GM12878 (cell line): ENCODE results near the gene AADAT. TPM values are rescaled to one million over a fixed set of nuclear protein-coding genes. Genes with fewer than 3 reads are reported as not detected.

Source experiments
- ATAC-seq: fragments of 200-7000 bp; cut with Tn5 transposase; 3 replicates; pipeline ENCODE4 v1.9.1; 2020; ENCODE audit warnings: mild to moderate bottlenecking, moderate library complexity
- BruUV-seq: library from RNA; stranded (reverse); fragments of 400-500 nt; replicated peaks from 2 replicates; lab custom pipeline; 2021; lab: Mats Ljungman, UMichigan
- CTCF ChIA-PET: fragments of 300-600 bp; sonication (Branson Sonifier 250); formaldehyde crosslinking; extraction: SDS; loops from one replicate; lab custom pipeline; 2021; ENCODE audit warnings: inconsistent platforms; lab: Yijun Ruan, JAX
- POLR2A ChIA-PET: fragments of 350-600 bp; formaldehyde crosslinking; extraction: SDS; loops from one replicate; lab custom pipeline; 2021; ENCODE audit warnings: inconsistent platforms; lab: Charles Lee
- RAD21 ChIA-PET: fragments of 300-600 bp; sonication (Branson Sonifier 250); formaldehyde crosslinking; loops from one replicate; lab custom pipeline; 2023; ENCODE audit warnings: antibody characterized with exemption; ENCODE audit not compliant: unreplicated experiment; lab: Charles Lee
- SMC1A ChIA-PET: fragments of 300-600 bp; sonication (Branson Sonifier 250); formaldehyde crosslinking; loops from one replicate; lab custom pipeline; 2023; ENCODE audit not compliant: unreplicated experiment, uncharacterized antibody; lab: Charles Lee
- DNase-seq: peaks from one replicate; pipeline ENCODE4 v3.0.0-alpha.2; 2011; ENCODE audit warnings: low read depth, low spot score
- FAIRE-seq: peaks from 3 replicates; lab custom pipeline; 2011; peaks lifted over from hg19 to GRCh38; lab: Jason Lieb, UNC
- H2AFZ ChIP-seq: 2 replicates; pipeline ENCODE4 v1.6.0; 2011; ENCODE audit warnings: low read depth, low read length, control low read depth; ENCODE audit not compliant: control insufficient read depth
- H3K27ac ChIP-seq: 2 replicates; pipeline ENCODE4 v1.5.1; 2011; ENCODE audit warnings: control low read depth; ENCODE audit not compliant: control insufficient read depth, insufficient read depth
- H3K27me3 ChIP-seq, 2 experiments: replicated peaks in 1 of 2; 2 replicates each; pipeline versions ENCODE4 v1.6.0 to v1.6.1; 2011; ENCODE audit warnings: low read length in 1 of 2; ENCODE audit not compliant: control insufficient read depth in 2 of 2, insufficient read depth in 2 of 2
- H3K36me3 ChIP-seq, 2 experiments: 2 replicates each; pipeline ENCODE4 v1.5.1; 2011; ENCODE audit warnings: low read length in 1 of 2; ENCODE audit not compliant: control insufficient read depth in 2 of 2, insufficient read depth in 2 of 2
- H3K4me1 ChIP-seq: 2 replicates; pipeline ENCODE4 v1.6.1; 2011; ENCODE audit warnings: mild to moderate bottlenecking, low read length, moderate library complexity, mixed read lengths; ENCODE audit not compliant: control insufficient read depth, insufficient read depth
- H3K4me2 ChIP-seq: 2 replicates; pipeline ENCODE4 v1.6.0; 2011; ENCODE audit warnings: control low read depth; ENCODE audit not compliant: control insufficient read depth, insufficient read depth
- H3K4me3 ChIP-seq: fragments of 200-600 bp; sonication (generic); 2 replicates; pipeline ENCODE4 v1.5.1; 2016
- H3K79me2 ChIP-seq: 2 replicates; pipeline ENCODE4 v1.6.0; 2011; ENCODE audit warnings: low read length; ENCODE audit not compliant: control insufficient read depth, insufficient read depth
- H3K9ac ChIP-seq: 2 replicates; pipeline ENCODE4 v1.8.0; 2011; ENCODE audit warnings: low read length, control low read depth, mixed read lengths; ENCODE audit not compliant: control insufficient read depth, insufficient read depth
- H3K9me3 ChIP-seq: replicated peaks from 3 replicates; pipeline ENCODE4 v1.5.1; 2011; ENCODE audit warnings: mild to moderate bottlenecking, low read length; ENCODE audit not compliant: control insufficient read depth, insufficient read depth
- H4K20me1 ChIP-seq: 2 replicates; pipeline ENCODE4 v1.6.0; 2011; ENCODE audit not compliant: control insufficient read depth, insufficient read depth
- ATF7 ChIP-seq: fragments of 450-650 bp; IDR thresholded peaks from 2 replicates; pipeline ENCODE4 v1.6.1; 2016; ENCODE audit warnings: low read depth, mild to moderate bottlenecking
- BACH1 ChIP-seq: fragments of 450-650 bp; IDR thresholded peaks from 2 replicates; pipeline ENCODE4 v1.6.1; 2017; ENCODE audit warnings: mild to moderate bottlenecking, borderline replicate concordance
- DPF2 ChIP-seq: fragments of 450-650 bp; IDR thresholded peaks from 2 replicates; pipeline ENCODE4 v1.6.1; 2017; ENCODE audit warnings: mild to moderate bottlenecking
- ETV6 ChIP-seq, 2 experiments: fragments of 450-650 bp in 1 of 2; IDR thresholded peaks in 1 of 2; conservative IDR thresholded peaks in 1 of 2; 2 replicates each; pipeline ENCODE4 v1.6.1; 2014; ENCODE audit warnings: antibody characterized with exemption in 1 of 2, borderline replicate concordance in 1 of 2, low read depth in 1 of 2, mild to moderate bottlenecking in 1 of 2, moderate library complexity in 1 of 2
- FOS ChIP-seq: IDR thresholded peaks from 3 replicates; pipeline ENCODE4 v1.6.1; 2011; ENCODE audit warnings: borderline replicate concordance; ENCODE audit not compliant: insufficient read length; ENCODE audit errors: extremely low read depth
- IRF4 ChIP-seq: IDR thresholded peaks from 2 replicates; pipeline ENCODE4 v1.6.1; 2011; ENCODE audit warnings: low read depth, low read length
- NFYA ChIP-seq: IDR thresholded peaks from 2 replicates; pipeline ENCODE4 v1.6.1; 2011; ENCODE audit warnings: low read depth, mild to moderate bottlenecking, low read length, improper control_type of control experiment, borderline replicate concordance
- RFX5 ChIP-seq: IDR thresholded peaks from 2 replicates; pipeline ENCODE4 v1.6.1; 2011; ENCODE audit warnings: low read depth, low read length, improper control_type of control experiment
- WGBS: methylation state at CpG from one replicate; pipeline ENCODE4 v1.1.6; 2016; ENCODE audit warnings: low lambda C conversion rate; ENCODE audit not compliant: insufficient replicate concordance, insufficient coverage; ENCODE audit errors: missing lambda C conversion rate; 5-methylcytosine and 5-hydroxymethylcytosine counted together
- in situ Hi-C: fragments of 300-500 bp; cut with MboI; formaldehyde crosslinking; loops from 9 replicates; pipeline ENCODE4 v1.14.3; 2018; ENCODE audit warnings: mixed read lengths
- intact Hi-C: fragments of 100-400 bp; cut with micrococcal nuclease; formaldehyde crosslinking; loops from one replicate; pipeline ENCODE4 v1.14.2; 2022; ENCODE audit not compliant: unreplicated experiment
- polyA plus RNA-seq, 11 experiments: library from polyadenylated mRNA; depleted of rRNA in 4 of 11; unstranded in 6 of 11; stranded (reverse) in 5 of 11; fragments of >200 nt; fragmentation: Nextera tagmentation in 4 of 11; fragmentation: Illumina TruSeq in 1 of 11; extraction: Ambion mirVana in 4 of 11; extraction: Trizol in 1 of 11; gene quantifications; 1 replicate in 1 of 11; 2 replicates in 10 of 11; pipeline versions ENCODE4 v1.2.1 to v1.2.3, GENCODE V29; 2011 to 2016; ENCODE audit warnings: inconsistent platforms in 2 of 11, missing spikeins in 2 of 11, low read depth in 1 of 11
- total RNA-seq, 4 experiments: library from RNA; depleted of rRNA in 3 of 4; stranded (reverse); fragments of >200 nt in 3 of 4; fragmentation: Illumina TruSeq in 1 of 4; extraction: Trizol in 1 of 4; gene quantifications; 2 replicates each; pipeline versions ENCODE4 v1.2.1 to v1.2.3, GENCODE V29; 2013 to 2021
- TF ChIP-seq, protein P1 (sequence below): fragments of 450-650 bp; IDR thresholded peaks from 2 replicates; pipeline ENCODE4 v1.6.1; 2017; ENCODE audit warnings: low read depth, mild to moderate bottlenecking, moderate library complexity
- TF ChIP-seq, protein P2 (sequence below): fragments of 450-650 bp; IDR thresholded peaks from 2 replicates; pipeline ENCODE4 v1.6.1; 2017; ENCODE audit warnings: mild to moderate bottlenecking, low read depth, inconsistent platforms; ENCODE audit not compliant: poor library complexity, severe bottlenecking

AADAT gene
- total and polyA plus RNA-seq, 10 of the 15 experiments (the other 5 are each of a cell fraction or from before 2014, with no cell fraction given) = not detected

DNA sequence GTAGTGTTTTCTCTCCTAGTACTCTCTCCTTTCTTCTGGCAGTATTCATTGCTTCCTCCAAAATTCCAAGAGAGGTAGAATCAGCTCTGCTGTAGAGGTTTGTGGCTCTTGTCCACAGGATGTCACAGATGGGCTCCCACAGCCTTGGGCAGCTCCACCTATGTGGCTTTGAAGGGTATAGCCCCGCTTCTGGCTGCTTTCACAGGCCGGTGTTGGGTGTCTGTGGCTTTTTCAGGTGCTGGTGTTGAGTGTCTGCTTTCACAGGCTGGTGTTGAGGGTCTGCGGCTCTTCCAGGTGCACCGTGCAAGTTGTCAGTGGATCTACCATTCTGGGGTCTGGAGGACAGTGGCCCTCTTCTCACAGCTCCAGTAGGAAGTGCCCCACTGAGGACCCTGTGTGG is 7.9 kb upstream of the AADAT start:
- intact Hi-C loops = no loop called here
- RAD21 ChIA-PET = no interaction called here

DNA sequence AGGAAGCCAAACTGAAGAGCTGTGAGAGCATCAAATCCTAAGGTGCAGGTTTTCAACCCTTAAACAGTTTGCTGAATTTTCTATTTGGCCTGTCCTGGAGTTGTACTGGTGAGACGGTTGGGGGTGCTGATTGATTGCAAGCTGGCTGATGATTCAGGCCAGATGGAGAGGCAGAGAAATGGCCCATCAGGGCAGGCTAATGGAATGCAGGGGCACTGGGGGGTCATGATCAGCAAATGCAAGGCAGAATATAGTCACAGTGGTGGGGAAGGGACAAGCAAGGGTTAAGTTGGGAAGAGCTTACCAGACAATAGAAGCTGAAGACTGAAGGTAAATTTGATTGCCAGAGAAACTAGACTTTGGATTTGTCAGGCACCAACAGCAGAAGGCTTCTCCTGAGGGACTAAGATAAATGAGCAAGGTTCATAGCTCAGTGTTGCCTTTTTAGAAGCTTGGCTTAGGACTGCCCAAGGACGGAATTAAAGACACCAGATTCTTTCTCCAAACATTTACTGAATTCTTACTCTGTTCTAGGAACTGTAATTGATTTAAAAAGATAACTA is 4.3 kb upstream of the AADAT start:
- ChIA-PET POLR2A (interaction anchor here (0.5 kb wide), 1 partner anchor 10 kb away, joined by 3 read pairs; no protein-coding TSS in a partner anchor), CTCF (no interaction called here), RAD21 (no interaction called here), SMC1A (interaction anchor here (0.5 kb wide), 1 partner anchor 242 kb away, joined by 5 read pairs; no protein-coding TSS in a partner anchor)
- BruUV-seq = no TSS peak
- H3K36me3 ChIP-seq = no peaks in the 10 kb centered on the region
- DNase-seq (no peak), FAIRE-seq (no peak), ATAC-seq (no peak)
- no peaks in the 10 kb centered on the region; the same call in 2 of the 3 replicates for H3K9me3 ChIP-seq
- in situ Hi-C loops (no loop called here), intact Hi-C loops (no loop called here)
- 45% methylated on average over 2 of the region's 2 CpGs for WGBS
- H3K9ac ChIP-seq = no peak overlapping the region
- no peak overlapping the region for H3K4me2 ChIP-seq
- no peaks in the 10 kb centered on the region for H3K4me1 ChIP-seq
- no peaks in the 10 kb centered on the region for H3K79me2 ChIP-seq
- H3K4me3 ChIP-seq = no peak overlapping the region
- no peak overlapping the region for H3K27ac ChIP-seq
- TF ChIP-seq FOS = no peak
- TF ChIP-seq, protein P1, sequence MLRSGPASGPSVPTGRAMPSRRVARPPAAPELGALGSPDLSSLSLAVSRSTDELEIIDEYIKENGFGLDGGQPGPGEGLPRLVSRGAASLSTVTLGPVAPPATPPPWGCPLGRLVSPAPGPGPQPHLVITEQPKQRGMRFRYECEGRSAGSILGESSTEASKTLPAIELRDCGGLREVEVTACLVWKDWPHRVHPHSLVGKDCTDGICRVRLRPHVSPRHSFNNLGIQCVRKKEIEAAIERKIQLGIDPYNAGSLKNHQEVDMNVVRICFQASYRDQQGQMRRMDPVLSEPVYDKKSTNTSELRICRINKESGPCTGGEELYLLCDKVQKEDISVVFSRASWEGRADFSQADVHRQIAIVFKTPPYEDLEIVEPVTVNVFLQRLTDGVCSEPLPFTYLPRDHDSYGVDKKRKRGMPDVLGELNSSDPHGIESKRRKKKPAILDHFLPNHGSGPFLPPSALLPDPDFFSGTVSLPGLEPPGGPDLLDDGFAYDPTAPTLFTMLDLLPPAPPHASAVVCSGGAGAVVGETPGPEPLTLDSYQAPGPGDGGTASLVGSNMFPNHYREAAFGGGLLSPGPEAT = no peak
- TF ChIP-seq NFYA = no peak
- no peak for TF ChIP-seq DPF2
- no peak for TF ChIP-seq IRF4
- TF ChIP-seq ETV6 (conservative IDR thresholded peaks at IDR 0.05 in 1 of 2, IDR thresholded peaks at IDR 0.05 in 1 of 2; ENCODE audit: borderline replicate concordance in 1 of 2, low read depth in 1 of 2) = no peak
- TF ChIP-seq, protein P2, sequence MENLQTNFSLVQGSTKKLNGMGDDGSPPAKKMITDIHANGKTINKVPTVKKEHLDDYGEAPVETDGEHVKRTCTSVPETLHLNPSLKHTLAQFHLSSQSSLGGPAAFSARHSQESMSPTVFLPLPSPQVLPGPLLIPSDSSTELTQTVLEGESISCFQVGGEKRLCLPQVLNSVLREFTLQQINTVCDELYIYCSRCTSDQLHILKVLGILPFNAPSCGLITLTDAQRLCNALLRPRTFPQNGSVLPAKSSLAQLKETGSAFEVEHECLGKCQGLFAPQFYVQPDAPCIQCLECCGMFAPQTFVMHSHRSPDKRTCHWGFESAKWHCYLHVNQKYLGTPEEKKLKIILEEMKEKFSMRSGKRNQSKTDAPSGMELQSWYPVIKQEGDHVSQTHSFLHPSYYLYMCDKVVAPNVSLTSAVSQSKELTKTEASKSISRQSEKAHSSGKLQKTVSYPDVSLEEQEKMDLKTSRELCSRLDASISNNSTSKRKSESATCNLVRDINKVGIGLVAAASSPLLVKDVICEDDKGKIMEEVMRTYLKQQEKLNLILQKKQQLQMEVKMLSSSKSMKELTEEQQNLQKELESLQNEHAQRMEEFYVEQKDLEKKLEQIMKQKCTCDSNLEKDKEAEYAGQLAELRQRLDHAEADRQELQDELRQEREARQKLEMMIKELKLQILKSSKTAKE = no peak
- TF ChIP-seq BACH1 = no peak
- TF ChIP-seq ATF7 = no peak
- no peak overlapping the region for H2AFZ ChIP-seq
- no peaks in the 10 kb centered on the region for H4K20me1 ChIP-seq
- peaks cover 2 to 3% of the 10 kb centered on the region in 2 experiments; a peak in 2 of 4 replicates for H3K27me3 ChIP-seq

More for the DNA sequence above, 7.9 kb upstream of the AADAT start:
- no peak overlapping the region for H2AFZ ChIP-seq
- H3K4me2 ChIP-seq = no peak overlapping the region
- DNase-seq = no peak
- POLR2A ChIA-PET = no interaction called here
- no peak for TF ChIP-seq RFX5
- TF ChIP-seq, all 136 proteins: peak for 0
- CTCF ChIA-PET = no interaction called here
- no TSS peak for BruUV-seq
- Histone ChIP-seq H3K4me1 (no peaks in the 10 kb centered on the region), H3K27me3 (no peaks in the 10 kb centered on the region; a peak in 1 of 4 replicates), H4K20me1 (no peaks in the 10 kb centered on the region), H3K4me3 (no peak overlapping the region), H3K9ac (no peak overlapping the region), H3K27ac (no peak overlapping the region), H3K9me3 (no peaks in the 10 kb centered on the region), H3K36me3 (no peaks in the 10 kb centered on the region), H3K79me2 (no peaks in the 10 kb centered on the region)
- in situ Hi-C loops = no loop called here
- SMC1A ChIA-PET = interaction anchor here (0.6 kb wide), 1 partner anchor 1878 kb away, joined by 3 read pairs; no protein-coding TSS in a partner anchor
- FAIRE-seq (no peak), ATAC-seq (no peak)
- WGBS = 49% methylated on average over 4 of the region's 4 CpGs
